OCI-LY1 (cell line): Measurements from ENCODE around the gene ZNF786.

Experiments
- CTCF ChIP-seq: fragments of 200-600 bp; sonication (generic), shearing (Covaris generic); IDR thresholded peaks from 2 replicates; pipeline ENCODE4 v1.5.1; 2017; ENCODE audit warnings: mild to moderate bottlenecking, antibody characterized with exemption, low read length, moderate library complexity, mixed read lengths
- EZH2 ChIP-seq: fragments of 200-600 bp; sonication (generic), shearing (Covaris generic); IDR thresholded peaks from 2 replicates; pipeline ENCODE4 v1.8.0; 2017; ENCODE audit warnings: borderline replicate concordance, mixed run types, mild to moderate bottlenecking, antibody characterized with exemption, low read length, moderate library complexity, mixed read lengths

- TF ChIP-seq CTCF, result no peak
- no peak for TF ChIP-seq EZH2
These were observed 36.2 kb upstream of the ZNF786 start for GRCh38 chr7:149126662-149127266.
